ENCODE measurements around the gene ANKRD24.

The ANKRD24 gene

DNA sequence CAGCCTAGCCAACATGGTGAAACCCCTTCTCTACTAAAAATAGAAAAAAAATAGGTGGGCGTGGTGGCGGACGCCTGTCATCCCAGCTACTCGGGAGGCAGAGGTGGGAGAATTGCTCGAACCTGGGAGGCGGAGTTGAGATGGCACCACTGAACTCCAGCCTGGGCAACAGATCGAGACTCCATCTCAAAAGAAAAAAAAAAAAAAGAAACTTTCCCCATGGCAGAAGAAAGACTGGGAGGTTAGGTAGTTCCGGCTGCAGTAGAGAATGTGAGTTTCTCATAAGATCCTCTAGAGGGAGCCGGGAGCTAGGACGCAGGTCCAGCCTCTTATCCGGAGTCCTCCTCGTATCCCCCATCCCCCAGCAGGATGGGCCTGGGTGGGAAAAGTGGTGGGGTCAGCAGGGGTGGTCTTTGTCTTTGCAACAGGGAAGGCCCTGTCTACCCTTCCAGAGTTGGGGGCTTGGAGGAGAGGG, 42.2 kb upstream of the ANKRD24 start (continued):
- TF ChIP-seq, protein P1, sequence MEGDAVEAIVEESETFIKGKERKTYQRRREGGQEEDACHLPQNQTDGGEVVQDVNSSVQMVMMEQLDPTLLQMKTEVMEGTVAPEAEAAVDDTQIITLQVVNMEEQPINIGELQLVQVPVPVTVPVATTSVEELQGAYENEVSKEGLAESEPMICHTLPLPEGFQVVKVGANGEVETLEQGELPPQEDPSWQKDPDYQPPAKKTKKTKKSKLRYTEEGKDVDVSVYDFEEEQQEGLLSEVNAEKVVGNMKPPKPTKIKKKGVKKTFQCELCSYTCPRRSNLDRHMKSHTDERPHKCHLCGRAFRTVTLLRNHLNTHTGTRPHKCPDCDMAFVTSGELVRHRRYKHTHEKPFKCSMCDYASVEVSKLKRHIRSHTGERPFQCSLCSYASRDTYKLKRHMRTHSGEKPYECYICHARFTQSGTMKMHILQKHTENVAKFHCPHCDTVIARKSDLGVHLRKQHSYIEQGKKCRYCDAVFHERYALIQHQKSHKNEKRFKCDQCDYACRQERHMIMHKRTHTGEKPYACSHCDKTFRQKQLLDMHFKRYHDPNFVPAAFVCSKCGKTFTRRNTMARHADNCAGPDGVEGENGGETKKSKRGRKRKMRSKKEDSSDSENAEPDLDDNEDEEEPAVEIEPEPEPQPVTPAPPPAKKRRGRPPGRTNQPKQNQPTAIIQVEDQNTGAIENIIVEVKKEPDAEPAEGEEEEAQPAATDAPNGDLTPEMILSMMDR (tag by site-specific recombination; IDR thresholded peaks at IDR 0.05), result peak; percentile 46
- TF ChIP-seq ZNF366 (tag by site-specific recombination; conservative IDR thresholded peaks at IDR 0.05) (no peak), ZNF416 (tag by site-specific recombination; IDR thresholded peaks at IDR 0.05) (no peak), ZNF654 (tag by site-specific recombination; IDR thresholded peaks at IDR 0.05; ENCODE audit: low read depth) (peak; percentile 61), ZNF560 (tag by site-specific recombination; IDR thresholded peaks at IDR 0.05; ENCODE audit: borderline replicate concordance) (no peak), ZNF23 (tag by site-specific recombination; IDR thresholded peaks at IDR 0.05; ENCODE audit: borderline replicate concordance) (no peak), ZNF223 (tag by site-specific recombination; IDR thresholded peaks at IDR 0.05) (no peak), ZBTB48 (tag by site-specific recombination; IDR thresholded peaks at IDR 0.05) (no peak), ZNF747 (tag by site-specific recombination; IDR thresholded peaks at IDR 0.05) (no peak), ZNF133 (tag by site-specific recombination; IDR thresholded peaks at IDR 0.05) (no peak), ZNF629 (tag by site-specific recombination; IDR thresholded peaks at IDR 0.05) (no peak), ZNF623 (tag by site-specific recombination; IDR thresholded peaks at IDR 0.05) (no peak), ZNF37A (tag by site-specific recombination; IDR thresholded peaks at IDR 0.05) (no peak), ZSCAN16 (tag by site-specific recombination; IDR thresholded peaks at IDR 0.05) (no peak), ZNF571 (tag by site-specific recombination; IDR thresholded peaks at IDR 0.05) (no peak), ZNF514 (tag by site-specific recombination; IDR thresholded peaks at IDR 0.05) (no peak), ZNF658 (tag by site-specific recombination; IDR thresholded peaks at IDR 0.05) (no peak), ZSCAN23 (tag by site-specific recombination; IDR thresholded peaks at IDR 0.05) (no peak), MYNN (tag by site-specific recombination; IDR thresholded peaks at IDR 0.05; ENCODE audit: borderline replicate concordance) (no peak)
- TF ChIP-seq, protein P2, sequence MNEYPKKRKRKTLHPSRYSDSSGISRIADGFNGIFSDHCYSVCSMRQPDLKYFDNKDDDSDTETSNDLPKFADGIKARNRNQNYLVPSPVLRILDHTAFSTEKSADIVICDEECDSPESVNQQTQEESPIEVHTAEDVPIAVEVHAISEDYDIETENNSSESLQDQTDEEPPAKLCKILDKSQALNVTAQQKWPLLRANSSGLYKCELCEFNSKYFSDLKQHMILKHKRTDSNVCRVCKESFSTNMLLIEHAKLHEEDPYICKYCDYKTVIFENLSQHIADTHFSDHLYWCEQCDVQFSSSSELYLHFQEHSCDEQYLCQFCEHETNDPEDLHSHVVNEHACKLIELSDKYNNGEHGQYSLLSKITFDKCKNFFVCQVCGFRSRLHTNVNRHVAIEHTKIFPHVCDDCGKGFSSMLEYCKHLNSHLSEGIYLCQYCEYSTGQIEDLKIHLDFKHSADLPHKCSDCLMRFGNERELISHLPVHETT (tag by site-specific recombination; IDR thresholded peaks at IDR 0.05), result no peak
- TF ChIP-seq, protein P3, sequence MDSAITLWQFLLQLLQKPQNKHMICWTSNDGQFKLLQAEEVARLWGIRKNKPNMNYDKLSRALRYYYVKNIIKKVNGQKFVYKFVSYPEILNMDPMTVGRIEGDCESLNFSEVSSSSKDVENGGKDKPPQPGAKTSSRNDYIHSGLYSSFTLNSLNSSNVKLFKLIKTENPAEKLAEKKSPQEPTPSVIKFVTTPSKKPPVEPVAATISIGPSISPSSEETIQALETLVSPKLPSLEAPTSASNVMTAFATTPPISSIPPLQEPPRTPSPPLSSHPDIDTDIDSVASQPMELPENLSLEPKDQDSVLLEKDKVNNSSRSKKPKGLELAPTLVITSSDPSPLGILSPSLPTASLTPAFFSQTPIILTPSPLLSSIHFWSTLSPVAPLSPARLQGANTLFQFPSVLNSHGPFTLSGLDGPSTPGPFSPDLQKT (IDR thresholded peaks at IDR 0.05; ENCODE audit: borderline replicate concordance, low read depth, low read length), result no peak
- TF ChIP-seq, protein P4, sequence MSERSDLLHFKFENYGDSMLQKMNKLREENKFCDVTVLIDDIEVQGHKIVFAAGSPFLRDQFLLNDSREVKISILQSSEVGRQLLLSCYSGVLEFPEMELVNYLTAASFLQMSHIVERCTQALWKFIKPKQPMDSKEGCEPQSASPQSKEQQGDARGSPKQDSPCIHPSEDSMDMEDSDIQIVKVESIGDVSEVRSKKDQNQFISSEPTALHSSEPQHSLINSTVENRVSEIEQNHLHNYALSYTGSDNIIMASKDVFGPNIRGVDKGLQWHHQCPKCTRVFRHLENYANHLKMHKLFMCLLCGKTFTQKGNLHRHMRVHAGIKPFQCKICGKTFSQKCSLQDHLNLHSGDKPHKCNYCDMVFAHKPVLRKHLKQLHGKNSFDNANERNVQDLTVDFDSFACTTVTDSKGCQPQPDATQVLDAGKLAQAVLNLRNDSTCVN (tag by site-specific recombination; optimal IDR thresholded peaks at IDR 0.05), result no peak
- TF ChIP-seq, protein P5, sequence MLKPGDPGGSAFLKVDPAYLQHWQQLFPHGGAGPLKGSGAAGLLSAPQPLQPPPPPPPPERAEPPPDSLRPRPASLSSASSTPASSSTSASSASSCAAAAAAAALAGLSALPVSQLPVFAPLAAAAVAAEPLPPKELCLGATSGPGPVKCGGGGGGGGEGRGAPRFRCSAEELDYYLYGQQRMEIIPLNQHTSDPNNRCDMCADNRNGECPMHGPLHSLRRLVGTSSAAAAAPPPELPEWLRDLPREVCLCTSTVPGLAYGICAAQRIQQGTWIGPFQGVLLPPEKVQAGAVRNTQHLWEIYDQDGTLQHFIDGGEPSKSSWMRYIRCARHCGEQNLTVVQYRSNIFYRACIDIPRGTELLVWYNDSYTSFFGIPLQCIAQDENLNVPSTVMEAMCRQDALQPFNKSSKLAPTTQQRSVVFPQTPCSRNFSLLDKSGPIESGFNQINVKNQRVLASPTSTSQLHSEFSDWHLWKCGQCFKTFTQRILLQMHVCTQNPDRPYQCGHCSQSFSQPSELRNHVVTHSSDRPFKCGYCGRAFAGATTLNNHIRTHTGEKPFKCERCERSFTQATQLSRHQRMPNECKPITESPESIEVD (tag by site-specific recombination; IDR thresholded peaks at IDR 0.05), result no peak
- TF ChIP-seq, protein P6, sequence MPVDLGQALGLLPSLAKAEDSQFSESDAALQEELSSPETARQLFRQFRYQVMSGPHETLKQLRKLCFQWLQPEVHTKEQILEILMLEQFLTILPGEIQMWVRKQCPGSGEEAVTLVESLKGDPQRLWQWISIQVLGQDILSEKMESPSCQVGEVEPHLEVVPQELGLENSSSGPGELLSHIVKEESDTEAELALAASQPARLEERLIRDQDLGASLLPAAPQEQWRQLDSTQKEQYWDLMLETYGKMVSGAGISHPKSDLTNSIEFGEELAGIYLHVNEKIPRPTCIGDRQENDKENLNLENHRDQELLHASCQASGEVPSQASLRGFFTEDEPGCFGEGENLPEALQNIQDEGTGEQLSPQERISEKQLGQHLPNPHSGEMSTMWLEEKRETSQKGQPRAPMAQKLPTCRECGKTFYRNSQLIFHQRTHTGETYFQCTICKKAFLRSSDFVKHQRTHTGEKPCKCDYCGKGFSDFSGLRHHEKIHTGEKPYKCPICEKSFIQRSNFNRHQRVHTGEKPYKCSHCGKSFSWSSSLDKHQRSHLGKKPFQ (tag by site-specific recombination; IDR thresholded peaks at IDR 0.05), result no peak
- TF ChIP-seq, protein P7, sequence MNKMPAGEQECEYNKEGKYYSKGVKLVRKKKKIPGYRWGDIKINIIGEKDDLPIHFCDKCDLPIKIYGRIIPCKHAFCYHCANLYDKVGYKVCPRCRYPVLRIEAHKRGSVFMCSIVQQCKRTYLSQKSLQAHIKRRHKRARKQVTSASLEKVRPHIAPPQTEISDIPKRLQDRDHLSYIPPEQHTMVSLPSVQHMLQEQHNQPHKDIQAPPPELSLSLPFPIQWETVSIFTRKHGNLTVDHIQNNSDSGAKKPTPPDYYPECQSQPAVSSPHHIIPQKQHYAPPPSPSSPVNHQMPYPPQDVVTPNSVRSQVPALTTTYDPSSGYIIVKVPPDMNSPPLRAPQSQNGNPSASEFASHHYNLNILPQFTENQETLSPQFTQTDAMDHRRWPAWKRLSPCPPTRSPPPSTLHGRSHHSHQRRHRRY (tag by site-specific recombination; IDR thresholded peaks at IDR 0.05), result no peak
